Islet of Langerhans (tissue), 1 donor: Measurements from ENCODE around the gene FLAD1.

Source experiments
- FAIRE-seq: peaks from one replicate; lab custom pipeline; 2011; peaks lifted over from hg19 to GRCh38; lab: Jason Lieb, UNC

The FLAD1 gene

DNA sequence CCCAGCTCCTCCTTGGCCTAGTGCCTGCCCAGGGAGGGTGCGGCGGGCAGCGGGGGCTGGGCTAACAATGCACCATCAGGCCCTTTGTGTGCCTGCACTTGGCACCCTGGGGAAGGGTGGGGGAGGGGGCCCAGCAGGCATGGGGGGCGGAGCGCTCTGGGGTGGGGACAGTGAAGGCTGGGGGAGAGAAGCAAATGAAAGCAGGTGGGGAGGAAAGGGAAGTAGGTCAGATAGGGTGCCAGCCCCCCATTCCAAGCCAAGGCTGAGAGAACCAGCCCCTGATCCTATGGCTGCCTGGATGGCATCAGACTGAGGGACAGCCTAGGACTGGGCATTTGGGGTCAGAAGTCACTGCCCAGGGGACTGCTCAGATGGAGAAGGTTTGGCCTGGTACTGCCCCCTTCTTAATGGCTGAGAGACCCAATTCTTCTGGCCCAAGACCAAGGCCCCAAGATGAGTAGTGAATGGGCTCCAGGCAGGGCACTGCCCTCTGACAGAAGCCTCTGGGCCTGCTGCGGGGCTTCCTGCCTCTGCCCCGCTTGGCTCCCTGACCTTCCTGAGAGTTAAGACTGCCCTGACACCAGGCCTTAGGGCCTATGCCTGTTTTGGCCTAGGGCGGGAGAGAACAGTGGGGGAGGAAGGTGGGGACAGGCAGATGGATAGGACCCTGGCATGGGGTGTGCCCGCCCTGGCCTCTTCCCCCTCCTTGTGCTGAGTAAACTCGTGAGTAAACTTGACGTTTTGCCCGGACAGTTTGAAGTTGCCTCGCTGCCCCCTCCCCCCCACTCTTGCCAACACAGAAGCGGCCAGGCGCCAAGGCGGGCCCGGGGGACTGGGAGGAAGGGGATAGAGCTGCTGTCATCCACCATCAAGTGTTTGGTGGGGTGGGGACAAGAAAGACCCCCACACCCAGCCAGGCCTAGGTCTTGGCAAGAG lies 22.2 kb downstream of the FLAD1 start:
- no peak for FAIRE-seq

DNA sequence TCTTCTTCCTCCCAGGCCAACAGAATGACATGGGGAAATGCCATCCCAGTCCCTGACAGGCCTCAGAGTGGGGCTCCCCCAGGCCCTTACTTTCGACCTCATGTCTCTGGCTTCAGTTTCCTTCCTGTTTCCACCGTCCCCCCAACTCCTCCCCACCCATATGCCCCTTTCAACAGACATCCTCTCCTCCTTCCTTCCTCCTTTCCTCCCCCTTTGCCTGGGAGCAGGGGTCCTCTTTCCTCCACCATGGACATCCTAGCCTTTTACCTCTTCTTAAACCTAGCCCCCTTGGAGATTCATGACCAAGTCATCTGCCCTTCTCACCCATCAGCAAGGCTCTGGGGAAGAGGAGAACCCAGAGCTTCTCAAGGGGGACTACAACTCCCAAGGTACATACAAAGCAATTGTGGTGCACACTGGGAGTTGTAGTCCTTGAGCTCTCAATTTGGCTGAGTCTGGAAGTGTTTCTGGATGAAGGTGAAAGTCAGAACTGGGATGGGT lies 23.5 kb downstream of the FLAD1 start:
- no peak for FAIRE-seq

DNA sequence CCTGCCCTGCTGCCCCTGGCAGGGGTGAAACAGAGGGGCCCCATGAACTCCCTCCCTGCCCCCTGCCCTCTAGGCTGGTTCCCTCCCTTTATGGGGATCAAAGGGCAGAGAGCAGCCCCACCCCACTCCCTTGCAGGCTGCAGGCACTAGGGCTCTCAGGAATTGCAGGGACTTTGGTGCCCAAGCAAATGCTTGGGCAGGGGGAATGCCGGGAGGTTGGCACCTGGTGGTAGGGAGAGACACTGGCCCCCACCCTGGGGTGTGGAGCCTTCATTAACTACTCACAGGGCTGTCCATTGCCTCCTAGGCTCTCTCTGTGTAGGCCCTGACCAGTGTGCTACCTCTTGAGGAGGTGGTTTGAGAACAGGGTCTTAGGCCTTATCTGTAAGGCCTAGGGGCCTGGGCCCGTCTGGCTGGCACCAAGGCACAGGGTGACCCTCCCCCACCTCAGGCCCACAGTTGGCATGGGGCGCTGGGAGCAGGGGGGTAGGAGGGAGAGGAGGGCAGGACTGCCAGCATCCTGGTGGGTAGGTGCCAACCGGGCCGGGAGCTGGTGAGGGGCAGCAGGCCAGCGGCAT lies 24.2 kb downstream of the FLAD1 start:
- FAIRE-seq, result no peak

DNA sequence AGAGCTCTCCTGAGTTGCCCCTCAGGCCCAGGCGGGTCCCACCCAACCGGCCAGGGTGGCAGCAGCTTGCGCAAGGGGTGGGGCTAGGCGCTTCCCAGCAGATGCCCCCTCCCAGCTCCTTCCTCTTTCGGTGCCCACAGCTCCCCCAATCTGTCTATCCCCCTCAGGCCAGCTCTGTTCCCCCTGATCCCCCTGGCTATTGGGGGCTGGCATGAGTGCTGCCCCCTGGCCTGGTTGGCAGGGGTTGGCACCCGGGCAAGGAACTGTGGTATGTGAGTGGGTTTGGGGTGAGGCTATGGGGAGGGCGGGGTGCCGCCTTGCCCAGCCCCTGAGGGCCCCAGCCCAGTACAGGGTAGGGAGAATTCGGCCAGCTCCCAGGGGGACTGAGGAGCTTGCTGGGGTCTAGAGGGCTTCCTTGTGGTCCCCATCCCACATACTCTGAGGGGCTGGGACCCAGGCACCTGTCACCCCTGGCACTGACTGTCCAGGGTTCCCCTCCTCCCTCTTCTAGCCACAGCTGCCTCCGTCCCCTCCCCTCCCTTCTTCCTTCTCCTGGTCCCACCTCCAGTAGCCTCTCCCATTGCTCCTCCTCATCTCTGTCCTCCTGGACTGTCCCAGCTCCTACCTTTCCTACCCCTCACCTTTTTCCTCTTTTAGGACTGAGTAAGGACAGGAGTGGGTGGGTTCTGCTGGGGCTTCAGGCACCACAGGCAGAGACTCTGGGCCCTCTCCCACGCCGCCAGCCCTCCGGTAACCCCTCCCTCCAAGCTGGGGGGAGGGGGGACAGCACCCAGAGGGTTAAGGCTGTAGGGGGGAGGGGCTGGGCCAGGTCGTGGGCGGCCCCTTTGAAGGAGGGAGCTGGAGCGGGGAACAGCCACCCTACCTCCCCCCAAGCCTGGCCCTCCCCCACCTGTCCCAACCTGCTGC lies 25.1 kb downstream of the FLAD1 start:
- no peak for FAIRE-seq

DNA sequence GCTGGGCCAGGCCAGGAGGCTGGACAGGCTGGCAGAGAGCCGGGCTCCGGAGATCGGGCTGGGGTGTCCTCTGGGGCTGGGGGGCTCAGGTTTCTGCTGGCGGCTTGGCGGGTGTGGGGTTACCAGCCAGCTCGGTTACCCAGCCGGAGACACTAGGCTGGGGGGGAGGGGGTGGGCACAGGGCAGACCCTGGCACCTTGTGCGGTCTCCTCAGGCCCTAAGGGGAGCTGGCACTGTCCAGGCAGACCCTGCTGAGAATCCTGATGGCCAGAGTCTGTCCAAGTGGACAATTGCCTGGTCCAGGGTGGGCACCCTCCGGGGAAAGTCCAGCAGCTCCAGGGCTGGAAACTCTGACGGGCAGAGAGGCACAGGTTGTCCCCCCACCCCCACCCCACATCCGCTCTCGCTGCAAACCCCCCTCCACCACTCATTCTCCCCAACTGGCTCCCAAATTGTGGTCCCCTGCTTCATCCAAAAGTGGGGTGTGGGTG lies 26.1 kb downstream of the FLAD1 start:
- no peak for FAIRE-seq

DNA sequence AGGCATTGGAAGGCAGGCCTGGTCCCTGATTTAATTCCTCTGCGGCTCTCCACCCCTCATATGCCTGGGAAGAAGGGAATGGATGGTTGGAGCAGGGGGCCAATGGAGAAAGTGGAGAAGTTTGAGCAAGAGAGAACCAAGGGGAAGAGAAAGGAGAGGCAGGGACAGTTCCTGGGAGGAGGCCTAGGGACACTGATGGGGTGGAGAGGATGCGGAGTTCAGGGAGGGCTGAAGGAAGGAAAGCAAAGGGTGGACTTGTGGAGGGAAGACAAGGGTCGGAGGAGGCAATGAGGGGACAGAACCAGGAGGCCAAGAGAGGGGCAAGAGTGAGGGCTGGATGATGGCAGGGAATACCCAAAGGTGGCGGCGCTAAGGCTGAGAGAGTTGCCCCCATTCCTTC lies 26.6 kb downstream of the FLAD1 start:
- FAIRE-seq, result no peak

DNA sequence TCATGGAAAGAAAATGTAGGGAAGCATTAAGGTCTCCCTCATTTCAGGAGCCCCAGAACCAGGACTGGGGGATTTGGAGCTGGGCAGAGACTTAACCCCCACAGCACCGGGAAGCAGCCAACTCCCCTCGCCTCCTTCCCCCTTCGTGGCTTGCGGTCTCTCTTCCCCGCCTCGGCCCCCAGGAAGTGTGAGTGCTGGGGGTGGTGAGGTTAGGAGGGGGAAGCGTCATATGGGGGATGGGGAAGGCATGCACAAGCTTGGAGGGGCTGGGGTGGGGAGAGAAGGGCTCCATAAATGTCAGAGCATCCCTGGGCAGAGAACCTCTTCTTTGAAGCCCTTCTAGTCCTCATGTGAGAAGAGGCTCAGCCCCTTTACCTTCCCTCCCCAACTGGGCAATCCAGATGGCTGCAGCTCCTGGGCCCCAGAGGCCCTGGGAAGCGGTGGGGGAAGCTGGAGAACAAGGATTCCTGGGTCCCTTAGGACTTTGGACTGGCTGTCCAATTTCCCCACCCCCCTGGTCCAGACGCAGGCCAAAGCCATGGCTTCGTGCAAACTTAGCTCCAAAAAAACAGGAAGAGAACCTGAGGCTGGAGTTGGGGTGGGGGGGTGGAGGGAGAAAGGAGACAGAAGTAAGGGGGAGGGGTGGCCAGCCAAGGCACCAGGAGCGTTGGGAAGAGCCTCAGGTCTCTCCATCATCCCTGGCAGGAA lies 27.2 kb downstream of the FLAD1 start:
- FAIRE-seq, result no peak

DNA sequence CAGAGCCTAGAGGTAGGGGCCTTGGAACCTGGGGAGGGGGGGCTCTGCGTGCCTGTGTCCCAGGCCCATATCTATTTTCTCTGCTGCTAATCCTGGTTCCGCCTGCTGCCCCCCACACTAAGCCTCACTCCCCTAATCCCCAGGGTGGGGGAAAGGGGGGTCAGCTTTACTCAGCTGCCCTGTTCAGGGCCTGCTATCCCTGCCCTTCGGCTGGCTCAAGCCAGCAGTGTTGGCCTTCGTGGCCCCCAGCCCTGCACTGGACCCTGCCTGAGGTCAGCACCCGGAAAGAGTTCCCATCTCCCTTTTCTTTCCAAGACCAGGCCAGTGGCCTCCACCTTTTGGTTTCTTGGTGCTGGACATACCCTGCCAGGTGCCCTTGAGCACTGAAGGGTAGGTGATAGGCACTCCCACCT lies 27.9 kb downstream of the FLAD1 start:
- no peak for FAIRE-seq

DNA sequence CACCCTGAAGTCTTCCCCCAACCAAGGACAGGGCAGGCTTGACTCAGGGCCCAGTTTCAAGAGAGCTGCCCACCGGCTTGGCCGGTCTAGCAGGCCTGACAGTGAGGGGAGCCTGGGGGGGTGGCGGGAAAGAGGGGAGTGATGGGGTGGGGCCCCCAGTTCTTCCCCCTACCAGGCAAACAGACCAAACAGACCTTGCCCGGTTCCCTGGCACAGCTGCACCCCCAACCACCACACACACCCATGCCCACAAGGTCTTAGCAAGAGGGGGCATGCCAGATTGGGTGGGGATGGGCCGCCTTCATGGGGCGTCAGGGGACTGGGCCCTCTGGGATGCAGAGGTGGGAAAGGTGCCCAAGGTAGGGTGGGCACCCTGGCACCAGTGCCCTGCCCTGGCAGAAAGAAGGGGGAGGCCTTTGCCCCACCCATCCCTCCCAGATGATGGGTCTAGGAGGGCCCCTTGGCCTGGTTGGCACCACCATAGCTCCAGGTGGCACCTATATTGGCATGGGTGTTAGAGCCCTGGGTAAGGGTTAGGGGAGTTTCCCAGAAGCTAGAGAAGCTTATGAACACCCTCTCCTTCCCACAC lies 28.4 kb downstream of the FLAD1 start:
- no peak for FAIRE-seq

DNA sequence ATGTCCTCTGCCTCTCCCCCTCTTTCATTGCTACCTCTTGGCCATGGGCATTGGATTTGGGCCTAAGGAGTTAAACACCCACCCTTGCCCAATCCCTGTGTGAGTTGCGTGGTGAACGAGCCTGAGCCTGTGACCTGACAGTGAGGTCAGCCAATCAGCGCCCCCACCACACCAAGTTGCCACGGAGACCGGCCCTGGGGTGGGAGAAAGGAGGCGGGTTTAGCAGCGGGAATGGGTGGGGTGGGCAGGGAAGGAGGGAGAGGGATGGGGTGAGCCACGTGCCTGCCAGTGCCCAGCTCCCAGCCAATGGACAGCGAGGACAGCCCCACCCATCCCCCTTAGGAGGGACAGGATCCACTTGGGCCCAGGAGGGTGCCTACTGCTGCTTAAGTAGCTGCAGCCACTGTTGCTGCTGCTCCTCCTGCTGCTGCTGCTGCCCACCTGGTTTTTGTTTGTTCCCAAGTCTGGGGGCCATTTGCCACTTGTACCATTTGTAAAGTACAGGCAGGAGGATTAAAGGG lies 28.9 kb downstream of the FLAD1 start:
- FAIRE-seq, result no peak

DNA sequence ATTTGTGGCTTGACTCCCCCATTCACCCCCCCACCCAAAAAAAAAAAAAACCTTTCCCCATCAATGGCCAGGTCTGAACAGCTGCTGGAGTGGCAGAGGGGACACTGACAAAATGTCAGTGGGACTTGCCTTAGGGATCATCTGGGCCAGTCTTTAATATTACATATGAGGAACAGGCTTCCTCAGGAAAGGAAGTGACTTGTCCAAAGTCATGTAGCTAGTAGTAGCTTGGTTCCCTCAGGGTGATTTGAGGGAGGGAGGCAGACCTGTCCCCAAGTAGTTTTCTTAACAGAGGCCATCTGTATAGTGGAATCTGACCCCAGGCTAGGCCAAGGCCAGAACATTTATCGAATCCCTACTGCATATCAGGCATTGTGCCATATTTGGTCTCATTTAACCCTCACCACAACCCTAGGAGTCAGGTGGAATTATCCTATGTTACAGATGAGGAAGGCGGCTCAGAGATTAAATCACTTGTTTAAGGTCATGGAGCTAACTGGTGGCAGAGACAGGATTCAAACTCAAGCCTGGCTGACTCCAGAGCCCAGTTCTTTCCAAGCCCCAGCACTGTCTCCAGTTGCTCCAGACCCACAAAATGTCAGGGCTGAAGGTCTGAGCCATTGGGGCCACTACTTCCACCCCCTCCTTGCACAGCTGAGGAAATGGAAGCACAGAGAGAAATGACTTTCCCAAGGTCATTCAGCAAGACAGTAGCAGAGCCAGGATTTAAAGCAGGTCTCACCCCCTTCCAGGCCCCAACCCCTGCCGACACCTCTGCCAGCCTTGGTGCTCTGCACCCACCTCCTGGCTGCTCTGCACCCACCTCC lies 29.8 kb downstream of the FLAD1 start:
- no peak for FAIRE-seq

DNA sequence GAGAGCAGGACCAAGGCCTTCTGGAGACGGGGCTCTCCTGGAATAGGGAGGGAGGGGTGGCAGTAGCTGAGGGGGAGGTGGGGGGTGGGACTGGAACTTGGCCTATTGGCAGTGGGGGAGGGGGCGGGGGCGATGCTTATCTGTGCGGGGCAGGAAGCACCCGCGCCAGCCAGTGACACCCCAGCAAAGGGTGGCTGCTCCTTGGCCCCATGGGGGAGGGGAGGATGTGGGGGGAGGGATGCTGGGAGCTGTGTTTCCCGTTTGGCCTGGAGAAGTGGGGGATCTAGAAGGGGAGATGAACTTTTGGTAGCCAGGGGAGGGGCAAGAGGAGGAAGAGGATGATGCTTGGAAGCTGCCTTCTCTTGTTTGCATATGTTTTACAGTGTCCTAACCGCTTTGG lies 30.5 kb downstream of the FLAD1 start:
- no peak for FAIRE-seq

DNA sequence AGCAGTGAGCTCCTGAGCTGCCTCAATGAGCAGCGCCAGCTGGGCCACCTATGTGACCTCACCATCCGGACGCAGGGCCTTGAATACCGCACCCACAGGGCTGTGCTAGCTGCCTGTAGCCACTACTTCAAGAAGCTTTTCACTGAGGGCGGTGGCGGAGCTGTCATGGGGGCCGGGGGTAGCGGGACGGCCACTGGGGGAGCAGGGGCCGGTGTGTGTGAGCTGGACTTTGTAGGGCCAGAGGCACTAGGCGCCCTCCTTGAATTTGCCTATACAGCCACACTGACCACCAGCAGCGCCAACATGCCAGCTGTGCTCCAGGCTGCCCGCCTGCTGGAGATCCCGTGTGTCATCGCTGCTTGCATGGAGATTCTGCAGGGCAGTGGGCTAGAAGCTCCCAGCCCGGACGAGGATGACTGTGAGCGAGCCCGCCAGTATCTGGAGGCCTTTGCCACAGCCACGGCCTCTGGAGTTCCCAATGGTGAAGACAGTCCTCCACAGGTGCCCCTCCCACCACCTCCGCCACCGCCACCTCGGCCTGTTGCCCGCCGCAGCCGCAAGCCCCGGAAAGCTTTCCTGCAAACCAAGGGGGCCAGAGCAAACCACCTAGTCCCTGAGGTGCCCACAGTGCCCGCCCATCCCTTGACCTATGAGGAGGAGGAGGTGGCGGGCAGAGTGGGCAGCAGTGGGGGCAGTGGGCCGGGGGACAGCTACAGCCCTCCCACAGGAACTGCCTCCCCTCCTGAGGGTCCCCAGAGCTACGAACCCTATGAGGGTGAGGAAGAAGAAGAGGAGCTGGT lies 31.8 kb downstream of the FLAD1 start:
- FAIRE-seq, result no peak

DNA sequence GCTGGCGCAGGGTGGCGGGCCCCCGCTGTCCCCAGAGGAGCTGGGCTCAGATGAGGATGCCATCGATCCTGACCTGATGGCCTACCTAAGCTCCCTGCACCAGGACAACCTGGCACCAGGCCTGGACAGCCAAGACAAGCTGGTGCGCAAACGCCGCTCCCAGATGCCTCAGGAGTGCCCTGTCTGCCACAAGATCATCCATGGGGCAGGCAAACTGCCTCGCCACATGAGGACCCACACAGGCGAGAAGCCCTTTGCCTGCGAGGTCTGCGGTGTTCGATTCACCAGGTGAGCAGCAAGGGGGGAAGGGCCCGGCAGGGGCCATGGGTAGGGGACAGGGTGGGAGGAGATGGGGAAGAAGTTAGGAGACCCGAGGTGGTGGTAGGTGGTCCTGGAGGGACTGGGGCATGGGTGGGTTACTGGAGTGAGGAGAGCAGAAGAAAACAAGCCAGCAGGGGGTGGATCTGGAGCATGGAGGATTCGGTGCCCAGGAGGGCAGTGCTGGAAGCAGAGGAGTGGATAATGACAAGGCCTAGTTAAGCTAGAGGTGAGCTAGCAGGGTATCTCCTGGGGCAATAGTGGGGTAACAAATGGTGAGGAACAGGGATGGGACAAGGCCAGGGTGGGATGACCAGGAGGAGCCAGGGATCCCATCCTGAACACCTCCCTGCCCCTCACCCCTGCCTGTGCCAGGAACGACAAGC lies 32.5 kb downstream of the FLAD1 start:
- FAIRE-seq, result no peak

DNA sequence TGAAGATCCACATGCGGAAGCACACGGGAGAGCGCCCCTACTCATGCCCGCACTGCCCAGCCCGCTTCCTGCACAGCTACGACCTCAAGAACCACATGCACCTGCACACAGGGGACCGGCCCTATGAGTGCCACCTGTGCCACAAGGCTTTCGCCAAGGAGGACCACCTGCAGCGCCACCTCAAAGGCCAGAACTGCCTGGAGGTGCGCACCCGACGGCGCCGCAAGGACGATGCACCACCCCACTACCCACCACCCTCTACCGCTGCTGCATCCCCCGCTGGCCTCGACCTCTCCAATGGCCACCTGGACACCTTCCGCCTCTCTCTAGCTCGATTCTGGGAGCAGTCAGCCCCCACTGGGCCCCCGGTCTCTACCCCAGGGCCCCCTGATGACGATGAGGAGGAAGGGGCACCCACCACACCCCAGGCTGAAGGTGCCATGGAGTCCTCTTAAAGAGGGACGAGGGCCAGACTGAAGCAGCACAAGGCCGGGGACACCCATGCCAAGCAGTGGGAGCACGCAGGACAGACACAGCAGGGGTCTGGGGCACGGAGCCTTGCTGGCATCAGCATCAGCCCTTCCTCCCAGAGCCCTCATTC lies 33.2 kb downstream of the FLAD1 start:
- no peak for FAIRE-seq

DNA sequence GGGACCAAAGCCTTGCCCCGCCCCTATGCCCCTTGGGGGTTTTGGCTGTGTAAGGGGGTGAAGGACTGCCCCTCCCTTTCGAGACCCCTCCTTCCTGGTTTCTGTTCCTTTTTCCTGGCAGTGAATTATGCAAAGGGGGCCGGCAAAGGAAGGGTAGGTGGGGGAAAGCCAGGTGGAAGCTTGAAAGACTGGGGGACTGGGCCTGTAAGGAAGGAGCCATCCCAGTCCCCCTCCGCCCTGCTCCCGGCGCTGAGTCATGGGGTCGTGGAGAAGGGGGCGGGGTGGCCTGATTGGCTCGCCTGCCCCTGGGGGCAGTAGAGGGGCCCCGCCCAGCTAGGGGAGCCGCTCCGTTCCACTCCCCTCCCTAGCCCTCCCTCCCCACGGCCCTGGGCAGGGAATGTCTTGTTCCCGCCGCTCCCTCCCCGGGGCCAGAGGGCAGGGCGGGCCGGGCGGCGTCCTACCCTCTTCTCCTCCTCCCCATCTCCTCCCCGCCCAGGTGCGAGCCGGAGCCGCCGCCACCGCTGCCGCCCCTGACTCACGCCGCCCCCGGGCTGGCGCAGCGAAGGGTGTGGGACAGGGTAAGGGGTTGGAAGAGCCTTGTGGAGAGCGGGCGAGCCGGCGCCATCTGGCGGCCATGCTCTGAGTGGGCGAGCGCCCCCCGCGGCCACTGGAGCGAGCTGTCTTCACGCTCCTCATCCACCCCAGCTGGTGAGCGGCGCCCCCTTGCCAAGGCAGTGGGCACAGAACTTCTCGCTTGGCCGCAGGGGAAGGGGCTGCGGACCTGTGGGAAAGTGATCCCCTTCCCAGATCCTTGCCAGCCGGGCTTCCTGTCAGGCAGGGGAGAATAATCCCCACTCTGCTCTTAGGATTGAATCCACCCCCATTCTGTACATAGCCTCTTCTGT lies 34.1 kb downstream of the FLAD1 start:
- no peak for FAIRE-seq

DNA sequence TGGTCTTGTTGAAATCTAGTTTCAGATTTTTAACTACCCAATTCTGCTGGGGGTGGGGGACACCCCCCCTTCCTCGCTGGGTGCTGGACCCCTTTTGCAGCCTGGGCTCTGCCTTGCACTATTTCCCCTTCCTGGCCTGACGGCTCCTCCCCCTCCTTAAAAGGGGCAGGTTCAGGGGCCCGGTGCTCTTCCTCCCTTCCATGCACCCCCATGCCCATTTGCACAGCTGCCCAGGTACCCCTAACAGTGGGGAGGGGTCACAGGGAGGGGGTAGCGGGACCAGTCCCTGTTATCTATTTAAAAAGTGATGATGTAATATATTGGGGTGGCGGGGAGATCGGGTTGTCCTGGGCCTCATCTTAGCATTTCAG lies 34.8 kb downstream of the FLAD1 start:
- FAIRE-seq, result no peak
